HG03565 (cell line): Measurements from ENCODE around the gene COL15A1.
"Not testable (repeated sequence)": the region's sequence is repeated elsewhere in the genome, so short reads cannot be mapped to it uniquely, and the experiment has no call there.

Source experiments
- ATAC-seq: cut with Tn5 transposase; IDR thresholded peaks from one replicate; pipeline ENCODE4 v1.9.1; 2021; ENCODE audit warnings: mild to moderate bottlenecking, moderate library complexity; ENCODE audit not compliant: unreplicated experiment

The COL15A1 gene

DNA sequence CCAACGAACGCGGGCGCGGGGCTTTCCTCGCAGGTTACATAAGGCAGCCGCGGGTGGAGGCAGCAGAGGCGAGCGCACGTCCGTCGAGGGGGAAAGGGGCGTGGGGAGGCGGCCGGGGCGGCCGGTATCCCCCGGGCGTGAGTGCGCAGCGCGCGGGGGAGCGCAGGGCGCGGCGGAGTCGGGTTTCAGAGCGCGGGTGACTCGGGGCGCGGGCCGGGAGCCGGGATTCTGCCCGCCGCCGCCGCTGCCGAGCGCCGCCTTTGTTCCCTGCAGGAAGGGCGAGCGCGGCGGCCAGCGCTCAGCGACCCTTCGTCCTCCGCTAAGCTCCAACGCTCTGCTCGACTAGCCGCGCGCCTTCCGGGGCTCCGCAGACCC lies at the start of gene COL15A1:
Gene COL15A1, plus strand, starts transcription at position 226 of the 375 bp plus-strand sequence. CDS start 155 bp downstream, outside the sequence.
- ATAC-seq, result no peak

DNA sequence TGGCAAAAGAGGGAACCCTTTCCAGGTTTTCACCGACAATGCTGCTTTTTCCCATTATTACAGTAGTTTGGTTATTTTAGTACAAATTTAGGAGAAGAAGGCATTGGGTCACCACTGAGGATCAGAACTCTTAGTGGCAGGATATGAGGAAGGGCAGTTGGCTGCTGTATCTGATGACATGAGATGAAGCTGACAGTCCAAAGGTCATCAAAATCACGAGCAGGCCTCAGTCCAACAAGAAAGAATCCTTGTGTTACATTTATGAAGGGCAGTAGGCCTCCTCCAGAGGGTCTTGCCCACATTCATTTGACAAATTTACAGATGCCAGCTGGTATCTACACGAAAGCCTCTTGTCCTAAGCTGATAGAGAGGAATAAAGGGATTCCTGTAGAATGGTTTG lies 49.5 kb upstream of the COL15A1 start:
- no peak for ATAC-seq

DNA sequence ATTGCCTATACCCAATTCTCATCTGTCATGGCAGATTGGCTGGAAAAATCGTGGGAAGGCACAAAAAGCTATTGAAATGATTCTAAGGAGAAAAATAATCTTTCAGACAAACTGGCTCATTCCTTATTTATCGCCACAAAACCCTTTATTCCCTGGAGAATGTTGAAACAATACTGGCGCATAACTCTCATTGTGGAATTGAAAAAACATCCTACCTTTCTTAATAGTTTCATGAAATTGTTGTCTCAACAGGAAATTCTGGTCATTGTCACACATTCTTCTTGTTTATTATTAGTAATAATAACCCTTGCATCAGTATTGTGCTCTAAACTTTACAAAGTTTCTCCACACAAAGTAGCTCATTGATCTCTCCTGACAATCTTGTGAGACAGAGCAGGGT lies 48.9 kb upstream of the COL15A1 start:
- ATAC-seq, result no peak

DNA sequence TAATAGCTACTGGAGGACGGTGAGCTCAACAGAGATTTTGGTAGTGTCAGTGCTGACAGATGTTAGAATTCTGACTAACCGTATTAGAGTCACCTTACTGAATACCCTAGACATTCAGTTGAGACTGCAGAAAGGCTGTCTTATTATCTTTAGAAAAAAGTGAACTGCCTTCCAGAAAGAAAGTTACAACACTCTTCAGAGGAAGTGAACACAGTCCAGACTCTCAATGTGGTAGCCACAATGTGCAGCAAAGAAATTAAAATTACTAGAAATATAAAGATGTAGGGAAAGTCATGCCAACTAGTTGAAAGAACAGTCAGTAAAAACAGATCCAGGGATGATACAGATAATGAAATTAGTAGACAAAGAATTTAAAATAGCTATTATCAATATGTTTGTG lies 47.1 kb upstream of the COL15A1 start:
- ATAC-seq, result no peak

DNA sequence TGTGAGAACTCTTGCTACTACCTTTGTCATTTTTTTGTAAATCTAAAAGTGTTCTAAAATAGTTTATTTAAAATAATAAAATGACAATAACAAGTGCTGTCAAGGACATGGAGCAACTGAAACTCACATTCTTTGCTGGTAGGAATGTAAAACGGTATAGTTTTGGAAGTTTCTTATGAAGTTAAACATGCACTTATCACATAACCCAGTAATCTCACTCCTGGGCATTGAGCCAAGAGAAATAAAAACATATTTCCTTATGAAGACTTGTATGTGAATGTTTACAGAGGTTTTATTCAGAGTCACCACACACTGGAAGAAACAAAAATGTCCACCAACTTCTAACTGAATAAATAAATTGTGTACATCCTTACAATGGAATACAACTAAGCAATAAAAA lies 46.0 kb upstream of the COL15A1 start:
- no peak for ATAC-seq

DNA sequence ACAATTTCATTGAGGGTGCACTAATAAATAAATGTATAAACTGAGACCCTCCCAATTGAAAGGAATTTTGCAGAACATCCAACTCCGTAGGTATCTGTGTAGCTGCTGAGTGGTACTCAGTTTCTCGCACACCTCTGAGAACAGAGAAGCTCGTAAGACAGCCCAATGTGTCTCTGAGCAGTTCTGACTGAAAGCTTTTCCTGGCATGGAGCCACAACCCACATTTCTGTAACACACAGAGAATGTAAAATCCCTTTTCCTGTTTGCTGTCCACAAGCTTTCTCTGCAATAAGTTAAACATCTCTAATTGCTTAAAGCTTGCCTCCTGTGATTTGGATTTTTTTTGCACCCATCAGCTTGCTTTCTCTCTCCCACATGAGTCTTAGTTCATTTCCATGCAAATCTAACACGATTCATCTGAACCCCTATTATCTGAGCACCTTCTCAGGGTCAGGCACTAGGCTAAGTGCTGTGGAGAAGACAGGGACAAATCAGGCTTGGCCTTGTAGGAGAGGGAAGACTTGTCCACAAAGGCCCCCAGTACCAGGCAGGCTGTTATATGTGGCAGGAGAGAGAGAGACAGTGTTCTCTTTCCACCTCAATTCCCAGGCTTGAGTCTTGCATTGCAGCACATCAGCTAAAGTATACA lies 44.2 kb upstream of the COL15A1 start:
- no peak for ATAC-seq

DNA sequence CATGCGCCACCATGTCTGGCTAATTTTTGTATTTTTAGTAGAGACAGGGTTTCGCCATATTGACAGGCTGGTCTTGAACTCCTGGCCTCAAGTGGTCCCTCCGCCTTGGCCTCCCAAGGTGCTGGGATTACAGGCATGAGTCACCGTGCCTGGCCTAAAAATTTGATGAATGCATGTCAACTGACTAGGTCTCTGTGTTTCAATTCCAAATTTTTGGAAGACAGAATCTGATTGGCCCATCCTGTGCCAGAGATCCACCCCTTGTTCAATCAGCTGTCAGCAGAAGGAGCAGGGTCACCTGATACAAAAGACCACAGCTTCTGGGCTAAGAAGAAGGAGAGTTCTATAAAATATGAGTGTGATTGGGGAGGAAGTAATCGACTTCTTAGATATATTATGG lies 43.5 kb upstream of the COL15A1 start:
- ATAC-seq, result no peak

DNA sequence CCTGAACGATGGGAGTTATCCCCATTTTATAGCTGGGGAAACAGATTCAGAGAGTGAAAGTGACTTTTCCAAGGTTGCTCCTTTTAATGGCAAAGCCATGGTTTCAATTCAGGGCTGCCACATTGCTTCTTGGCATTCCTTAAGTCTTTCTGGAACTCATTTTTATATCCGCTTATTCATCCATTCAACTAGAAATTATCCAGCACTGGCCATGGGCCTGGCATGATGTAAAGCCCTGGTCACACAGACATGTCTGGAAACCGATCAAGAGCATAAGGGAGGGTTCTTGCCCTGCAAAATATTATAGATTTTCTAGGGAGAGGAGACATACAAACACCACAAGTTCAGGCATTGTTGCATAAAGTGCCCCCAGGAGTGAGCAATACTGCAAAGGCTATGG lies 43.0 kb upstream of the COL15A1 start:
- no peak for ATAC-seq

DNA sequence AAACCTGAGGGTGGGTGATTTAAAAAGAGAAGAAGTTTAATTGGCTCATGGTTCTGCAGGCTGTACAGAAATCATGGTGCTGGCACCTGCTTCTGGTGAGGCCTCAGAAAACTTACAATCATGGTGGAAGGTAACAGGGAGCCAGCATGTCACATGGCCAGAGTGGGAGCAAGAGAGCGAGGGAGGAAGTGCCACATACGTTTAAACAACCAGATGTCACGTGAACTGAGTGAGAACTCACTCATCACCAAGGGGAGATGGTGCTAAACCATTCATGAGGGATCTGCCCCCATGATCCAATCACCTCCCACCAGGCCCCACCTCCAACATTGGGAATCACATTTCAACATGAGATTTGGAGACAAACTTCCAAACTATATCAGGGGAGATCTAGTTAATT lies 41.9 kb upstream of the COL15A1 start:
- not testable (repeated sequence) for ATAC-seq

DNA sequence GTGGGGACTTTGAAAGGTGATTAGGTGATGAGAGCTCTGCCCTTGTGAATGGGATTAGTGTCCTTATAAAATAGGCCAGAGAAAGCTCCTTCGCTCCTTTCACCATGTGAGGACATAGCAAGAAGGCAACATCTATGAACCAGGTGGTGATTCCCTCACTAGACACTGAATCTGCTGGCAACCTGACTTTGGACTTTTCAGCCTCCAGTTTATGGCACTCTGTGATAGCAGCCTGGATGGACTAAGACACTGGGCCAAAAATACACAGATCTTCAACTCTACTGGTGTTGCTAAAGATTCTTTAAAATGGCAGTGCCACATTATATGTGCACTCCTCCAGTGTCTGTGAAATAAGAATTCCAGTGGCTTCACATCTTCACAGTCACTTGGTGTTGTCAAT lies 41.2 kb upstream of the COL15A1 start:
- no peak for ATAC-seq

DNA sequence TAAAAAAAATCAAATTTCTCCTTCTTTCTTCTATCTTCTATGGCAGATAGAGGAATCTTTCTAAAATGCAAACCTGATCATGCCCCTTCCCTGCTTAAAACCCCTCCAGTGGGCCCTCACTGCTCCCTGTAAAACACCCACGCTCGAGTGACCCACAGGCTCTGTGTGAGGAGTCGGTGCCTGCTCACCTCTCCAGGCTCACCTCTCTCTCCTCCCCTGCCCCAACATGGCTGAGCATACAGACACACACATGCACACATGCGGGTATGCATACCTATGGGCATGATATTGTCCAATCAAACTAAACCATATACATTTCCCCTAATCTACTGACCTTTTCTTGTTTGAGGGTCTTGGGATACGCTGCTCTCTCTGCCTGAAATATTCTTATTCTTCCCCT lies 40.8 kb upstream of the COL15A1 start:
- no peak for ATAC-seq

DNA sequence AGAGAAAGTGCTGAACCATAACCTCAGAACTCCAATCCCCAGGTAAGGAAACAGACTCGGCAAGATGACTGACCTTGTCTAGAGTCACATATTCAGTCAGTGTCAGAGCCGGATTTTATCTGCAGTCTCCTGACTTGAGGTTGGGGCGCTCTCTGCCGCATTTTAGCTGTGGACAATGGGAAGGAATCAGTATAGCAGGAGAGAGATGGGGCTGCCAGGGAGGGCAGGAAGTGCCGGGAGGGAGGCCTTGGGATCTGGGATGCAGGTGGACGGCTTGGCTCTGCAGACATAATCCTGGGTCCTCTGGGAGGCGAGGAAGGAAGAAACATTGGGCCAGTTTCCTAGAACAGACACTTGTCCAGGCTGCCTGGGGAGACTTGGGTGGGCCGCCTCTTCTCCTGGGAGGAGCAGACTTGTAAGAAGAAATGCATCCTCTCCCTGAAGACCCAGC lies 39.7 kb upstream of the COL15A1 start:
- no peak for ATAC-seq

DNA sequence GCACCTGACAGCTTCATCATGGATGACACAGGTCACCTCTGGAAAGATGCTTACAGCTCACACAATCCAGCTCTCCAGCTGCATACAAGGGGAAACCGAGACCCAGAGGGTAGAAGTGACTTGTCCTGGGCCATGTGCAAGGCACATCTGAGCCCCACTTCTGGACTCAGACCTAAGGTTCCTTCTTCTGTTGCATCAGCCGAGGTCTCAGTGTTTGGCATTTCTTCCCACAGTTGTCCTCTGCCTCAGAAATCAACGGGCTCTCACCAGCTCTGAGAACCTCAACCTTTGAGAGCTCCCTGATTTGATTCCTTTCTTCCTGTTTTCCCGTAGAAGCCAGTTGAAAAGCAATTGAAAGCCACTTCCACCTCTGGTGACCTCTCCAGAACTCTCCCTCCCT lies 38.7 kb upstream of the COL15A1 start:
- ATAC-seq, result no peak

DNA sequence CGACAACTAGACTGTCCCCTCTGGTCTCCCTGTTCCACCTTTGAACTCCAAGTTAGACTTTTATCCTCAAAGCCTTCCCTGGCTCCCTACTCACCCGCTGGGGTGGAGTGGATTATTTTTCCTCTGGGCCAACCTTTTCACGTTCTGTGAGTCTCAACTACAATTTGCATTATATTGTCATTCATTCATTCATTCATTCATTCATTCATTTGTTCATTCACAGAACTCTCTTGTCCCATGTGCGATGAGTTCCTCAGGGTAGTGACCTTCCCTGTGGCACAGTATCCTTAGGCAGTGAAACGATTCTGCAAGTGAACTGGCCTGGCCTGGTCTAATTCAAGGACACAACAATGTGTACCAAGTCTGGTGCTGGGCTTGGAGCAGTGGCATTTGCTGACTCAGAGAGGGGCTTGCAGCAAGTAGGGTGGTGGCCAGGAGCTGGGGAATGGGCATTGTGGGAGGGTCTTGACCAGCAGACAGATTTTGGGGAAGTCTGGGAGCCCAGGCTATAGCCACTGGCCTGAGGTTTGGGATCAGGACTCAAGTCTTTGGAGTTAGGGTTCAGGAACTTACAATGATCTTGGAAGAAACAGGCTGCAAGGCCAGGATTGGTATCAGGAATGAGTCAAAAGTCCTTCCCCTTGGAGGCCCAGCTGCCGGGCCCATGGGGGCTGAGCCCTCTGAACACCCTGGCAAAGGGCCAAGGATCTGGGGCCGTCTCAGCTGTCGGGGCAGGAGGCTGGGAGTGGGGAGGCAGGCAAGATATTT lies 37.2 kb upstream of the COL15A1 start:
- no peak for ATAC-seq

DNA sequence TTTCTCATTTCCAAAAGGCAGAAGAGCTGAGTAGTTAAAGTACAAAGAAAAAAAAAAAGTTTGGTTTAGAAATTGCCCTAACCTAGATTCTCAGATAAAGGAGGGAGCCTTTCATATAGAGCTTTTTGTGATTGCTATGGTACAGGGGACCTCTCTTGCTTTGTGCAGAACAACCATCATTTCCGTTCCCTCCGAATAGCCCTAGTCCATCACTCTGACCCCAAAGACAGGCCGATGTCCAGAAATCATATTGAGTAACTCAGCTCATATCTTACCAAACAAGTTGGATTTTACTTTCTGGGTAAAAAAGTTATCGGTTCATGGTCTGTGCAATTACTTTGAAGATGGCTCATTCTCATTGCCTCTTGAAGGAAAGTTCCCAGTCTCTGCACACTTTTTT lies 36.7 kb upstream of the COL15A1 start:
- no peak for ATAC-seq

DNA sequence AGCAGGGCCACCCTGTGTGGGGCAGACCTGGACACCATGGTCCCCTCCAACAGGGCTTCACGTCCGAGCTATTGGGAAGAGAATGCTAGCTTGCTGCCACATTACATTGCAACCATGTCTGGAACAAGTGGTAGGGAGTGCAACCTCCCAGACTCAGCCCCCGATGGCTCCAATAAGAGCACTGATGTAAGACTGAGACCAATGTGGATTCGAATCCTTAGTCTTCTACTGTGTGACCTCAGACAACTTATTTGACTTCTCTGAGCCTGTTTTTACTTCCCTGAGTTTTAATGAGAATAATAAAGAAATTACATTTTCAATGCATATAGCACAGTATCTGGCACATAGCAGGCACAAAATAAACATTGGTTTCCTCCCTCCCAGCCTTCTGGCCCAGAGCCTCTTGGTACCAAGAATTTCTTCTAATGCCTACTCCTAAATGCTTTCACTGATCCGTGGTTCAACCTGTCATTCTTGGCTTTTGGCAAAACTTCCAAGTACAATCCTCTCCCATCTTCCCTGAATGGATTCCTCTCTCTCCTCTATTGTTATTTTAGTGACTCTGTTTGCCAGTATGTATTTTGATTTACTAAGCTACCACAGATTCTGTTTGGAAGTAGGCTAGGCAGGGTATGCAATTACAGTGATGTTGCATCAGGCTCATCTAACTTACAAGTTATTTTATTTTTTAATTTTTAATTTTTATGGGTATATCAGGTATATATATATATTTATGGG lies 34.6 kb upstream of the COL15A1 start:
- no peak for ATAC-seq

DNA sequence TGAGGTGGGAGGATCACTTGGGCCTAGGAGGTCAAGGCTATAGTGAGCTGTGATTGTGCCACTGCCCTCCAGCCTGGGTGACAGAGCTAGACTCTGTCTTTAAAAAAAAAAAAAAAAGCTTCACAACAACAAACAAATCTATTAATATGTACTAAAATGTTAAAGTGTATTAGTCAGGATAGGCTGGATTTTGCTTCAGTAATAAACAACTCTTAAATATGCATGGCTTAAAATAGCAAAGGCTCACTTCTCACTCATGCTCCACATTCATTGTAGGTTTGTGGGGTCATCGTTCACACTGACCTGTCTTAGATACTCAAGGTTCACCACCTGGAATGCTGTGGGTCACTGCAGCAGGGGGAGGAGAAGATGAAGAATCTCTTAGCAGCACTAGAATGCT lies 33.8 kb upstream of the COL15A1 start:
- ATAC-seq, result no peak

DNA sequence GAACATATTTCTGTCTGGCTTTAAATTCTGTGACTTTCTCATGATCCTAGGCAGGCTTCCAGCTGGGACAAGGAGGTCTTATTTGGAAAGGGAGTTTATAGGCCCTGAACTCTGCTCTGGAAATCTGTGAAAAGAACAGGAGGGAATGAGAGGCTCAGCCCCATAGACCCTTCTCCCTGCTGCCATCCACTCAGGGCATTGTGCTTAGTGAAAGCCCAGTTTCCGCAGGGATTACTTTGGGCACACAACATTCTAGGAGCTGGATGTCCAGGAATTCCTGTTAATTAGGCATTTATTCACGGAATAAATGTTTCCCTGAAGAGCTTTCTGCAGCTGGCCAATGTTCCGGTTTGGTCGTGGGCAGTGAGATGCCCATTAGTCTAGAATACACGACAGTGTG lies 32.7 kb upstream of the COL15A1 start:
- no peak for ATAC-seq

DNA sequence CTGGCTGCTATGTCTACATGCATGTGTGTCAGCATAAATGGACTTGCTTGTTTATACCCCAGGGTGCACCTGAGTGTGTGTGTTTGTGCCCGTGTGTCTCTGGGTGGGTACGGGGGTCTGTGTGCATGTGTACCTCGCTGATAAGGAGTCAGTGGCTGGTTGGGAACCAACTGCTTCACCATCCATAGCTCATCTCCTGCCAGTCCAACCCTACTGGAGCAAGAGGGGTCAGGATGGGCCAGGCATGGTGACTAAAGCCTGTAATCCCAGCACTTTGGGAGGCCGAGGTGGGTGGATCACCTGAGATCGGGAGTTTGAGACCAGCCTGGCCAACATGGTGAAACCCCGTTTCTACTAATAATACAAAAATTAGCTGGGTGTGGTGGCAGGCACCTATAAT lies 32.0 kb upstream of the COL15A1 start:
- ATAC-seq, result not testable (repeated sequence)

DNA sequence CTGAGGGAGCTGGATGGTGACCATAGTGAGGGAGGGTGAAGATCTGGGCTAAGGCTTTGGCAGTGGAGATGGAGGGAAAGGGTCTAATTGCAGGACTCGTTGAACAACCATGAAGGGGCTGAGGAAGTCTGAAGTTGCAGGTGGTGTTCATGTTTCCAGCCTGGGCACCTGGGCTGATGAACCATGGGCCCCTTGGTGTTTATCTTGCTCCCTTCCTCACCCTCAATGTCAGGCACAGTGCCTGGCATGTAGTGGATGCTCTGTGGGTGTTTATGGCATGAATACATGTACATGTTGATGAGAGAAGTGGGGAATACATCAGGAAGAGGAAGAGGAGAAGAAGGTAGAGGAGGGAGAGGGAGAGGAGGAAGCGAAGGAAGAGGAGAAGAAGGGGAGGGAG lies 31.3 kb upstream of the COL15A1 start:
- ATAC-seq, result no peak

DNA sequence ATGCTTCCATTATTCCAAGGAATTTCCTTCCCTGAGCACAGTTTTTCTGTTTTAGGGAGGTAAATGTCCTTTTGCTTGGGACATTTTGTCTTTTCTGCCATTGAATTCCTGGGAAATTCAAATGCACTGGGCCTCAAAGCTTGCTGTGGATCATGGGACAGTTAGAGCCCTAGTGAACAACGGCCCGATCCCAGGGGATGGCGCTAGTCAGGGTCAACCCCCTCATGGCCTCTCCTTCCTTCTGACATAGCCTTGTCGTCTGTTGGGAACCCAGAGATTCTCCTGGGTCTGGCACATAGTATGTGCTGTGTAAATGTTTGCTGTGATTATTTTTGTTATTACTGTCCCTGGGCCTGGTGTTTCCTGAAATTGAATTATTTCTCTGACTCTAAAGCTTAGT lies 30.7 kb upstream of the COL15A1 start:
- ATAC-seq, result no peak

DNA sequence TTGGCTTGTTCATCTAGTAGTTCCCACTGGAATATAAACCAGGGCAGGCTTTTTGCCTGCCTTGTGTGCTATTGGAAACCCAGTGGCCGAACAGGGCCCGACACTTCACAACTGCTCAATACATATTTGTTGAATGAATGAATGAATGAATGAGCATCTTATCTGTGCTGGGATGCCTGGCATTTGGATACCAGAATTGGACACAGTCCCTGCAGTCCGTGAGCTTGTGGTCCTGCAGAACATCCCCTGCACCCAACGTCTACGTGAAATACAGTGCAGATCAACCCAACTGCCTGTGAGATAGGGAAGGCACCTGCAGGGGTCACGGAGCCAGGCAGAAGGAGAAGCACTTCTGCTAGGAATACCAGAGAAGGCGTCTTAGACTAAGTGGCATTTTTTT lies 30.0 kb upstream of the COL15A1 start:
- no peak for ATAC-seq
